ENCODE measurements around the gene RPP25. TPM values are rescaled to one million over a fixed set of nuclear protein-coding genes. Genes with fewer than 3 reads are reported as not detected.
A peak's percentile ranks its signal among the peaks of the same experiment; 100 is the strongest.

RPP25 gene
- total RNA-seq, 1 donor from 2014 or later: 4.3 TPM

GRCh38 chr15:74960995-74961588 lies 4.5 kb upstream of the RPP25 start:
- Mint-ChIP-seq H3K4me3 (no peak overlapping the region), H3K27me3 (peaks cover 29% of the 10 kb centered on the region), H3K36me3 (ENCODE audit: low read depth) (no peaks in the 10 kb centered on the region), H3K9me3 (no peaks in the 10 kb centered on the region), H3K4me1 (peaks cover 28% of the 10 kb centered on the region), H3K27ac (no peak overlapping the region)
- ATAC-seq (ENCODE audit: low read depth) (no peak), DNase-seq (no peak)
- ChIA-PET CTCF (interaction anchor here (0.8 kb wide), 1 partner anchor 10 kb away, joined by 6 read pairs; no protein-coding TSS in a partner anchor), POLR2A (interaction anchor here (0.6 kb wide), 1 partner anchor 47 kb away, joined by 4 read pairs; no protein-coding TSS in a partner anchor)
- intact Hi-C loops (cut with micrococcal nuclease): no loop called here
- TF ChIP-seq CTCF (IDR thresholded peaks at IDR 0.05): no peak

GRCh38 chr15:74960286-74960685 lies 3.7 kb upstream of the RPP25 start:
- peaks cover 29% of the 10 kb centered on the region for H3K27me3 Mint-ChIP-seq
- ATAC-seq (ENCODE audit: low read depth): no peak
- H3K27ac Mint-ChIP-seq: no peak overlapping the region
- TF ChIP-seq CTCF (IDR thresholded peaks at IDR 0.05): no peak
- peaks cover 34% of the 10 kb centered on the region for H3K4me1 Mint-ChIP-seq
- no peaks in the 10 kb centered on the region for H3K36me3 Mint-ChIP-seq (ENCODE audit: low read depth)
- no peak for DNase-seq
- POLR2A ChIA-PET: no interaction called here
- H3K9me3 Mint-ChIP-seq: no peaks in the 10 kb centered on the region
- CTCF ChIA-PET: no interaction called here
- H3K4me3 Mint-ChIP-seq: no peak overlapping the region
- intact Hi-C loops (cut with micrococcal nuclease): no loop called here

DNA sequence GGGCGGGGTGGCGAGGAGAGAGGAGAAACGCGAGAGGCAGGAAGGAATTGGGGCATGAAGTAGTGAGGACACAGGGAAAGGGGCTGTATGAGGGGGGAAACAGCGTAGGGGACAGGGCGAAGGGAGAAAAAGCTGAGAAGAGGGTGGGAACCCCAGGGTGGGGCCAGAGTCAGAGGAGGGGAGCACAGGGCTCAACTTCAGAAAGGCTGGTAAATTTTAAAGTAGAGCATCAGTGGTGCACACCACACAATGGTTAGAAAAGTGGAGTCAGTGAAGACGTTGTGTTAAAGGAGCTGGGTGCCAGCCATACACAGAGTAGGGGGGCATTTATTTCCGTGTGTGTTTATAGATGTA lies 3.0 kb upstream of the RPP25 start:
- intact Hi-C loops (cut with micrococcal nuclease): loop anchor here (5.0 kb wide), 2 partner anchors 48 to 832 kb away; no protein-coding TSS in a partner anchor
- H3K4me3 Mint-ChIP-seq: no peak overlapping the region
- POLR2A ChIA-PET: interaction anchor here (0.6 kb wide), 1 partner anchor 276 kb away, joined by 8 read pairs; no protein-coding TSS in a partner anchor

DNA sequence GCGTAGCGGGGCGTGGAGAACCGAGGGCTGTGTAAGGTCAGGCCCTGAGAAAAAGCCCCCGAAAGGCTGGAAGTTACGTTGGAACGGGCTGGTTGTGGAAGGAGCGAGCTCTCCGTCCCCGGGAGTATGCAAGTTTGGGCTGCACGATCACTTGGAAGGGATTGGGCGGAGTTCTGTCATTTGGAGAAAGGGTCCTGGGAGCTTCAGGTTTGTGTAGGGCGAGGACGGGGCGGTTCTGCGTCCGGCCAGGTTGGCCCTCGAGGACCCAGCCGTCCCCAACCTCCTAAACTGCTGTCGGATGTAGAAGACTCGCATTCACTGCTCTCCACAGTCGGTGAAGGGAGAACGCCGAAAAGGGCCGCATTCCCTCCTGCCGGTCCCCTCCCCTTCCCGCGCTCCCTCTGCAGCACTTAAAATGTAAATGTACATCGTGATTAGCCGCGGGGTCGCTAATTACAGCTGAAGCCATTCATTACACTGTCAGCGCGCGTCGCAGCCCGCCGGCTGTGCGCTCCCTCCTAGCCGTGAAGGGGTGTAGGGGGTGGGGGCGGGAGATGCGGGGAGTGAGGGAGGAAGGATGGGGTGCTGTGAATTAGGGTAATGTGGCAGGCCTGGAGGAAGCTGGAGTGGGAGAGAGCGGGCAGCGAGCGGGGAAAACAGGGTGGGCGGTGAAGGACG lies 2.5 kb upstream of the RPP25 start:
- Mint-ChIP-seq H3K4me1 (peaks cover 34% of the 10 kb centered on the region), H3K27me3 (peaks cover 29% of the 10 kb centered on the region), H3K27ac (no peak overlapping the region), H3K9me3 (no peaks in the 10 kb centered on the region), H3K36me3 (ENCODE audit: low read depth) (no peaks in the 10 kb centered on the region), H3K4me3 (peak overlapping the region; percentile 61)
- CTCF ChIA-PET: interaction anchor here (1.4 kb wide), 1 partner anchor 9 kb away, joined by 3 read pairs; no protein-coding TSS in a partner anchor
- ATAC-seq (ENCODE audit: low read depth) (no peak), DNase-seq (no peak)
- intact Hi-C loops (cut with micrococcal nuclease): loop anchor here (5.0 kb wide), 2 partner anchors 48 to 832 kb away; no protein-coding TSS in a partner anchor
- no peak for TF ChIP-seq CTCF (IDR thresholded peaks at IDR 0.05)
- POLR2A ChIA-PET: interaction anchor here (0.6 kb wide), 1 partner anchor 275 kb away, joined by 8 read pairs; no protein-coding TSS in a partner anchor

More for the DNA sequence above, 3.0 kb upstream of the RPP25 start:
- ATAC-seq (ENCODE audit: low read depth) (no peak), DNase-seq (no peak)
- H3K36me3 Mint-ChIP-seq (ENCODE audit: low read depth): no peaks in the 10 kb centered on the region
- CTCF ChIA-PET: interaction anchor here (1.4 kb wide), 1 partner anchor 10 kb away, joined by 3 read pairs; no protein-coding TSS in a partner anchor
- H3K4me1 Mint-ChIP-seq: peaks cover 34% of the 10 kb centered on the region
- H3K9me3 Mint-ChIP-seq: no peaks in the 10 kb centered on the region
- H3K27ac Mint-ChIP-seq: no peak overlapping the region
- H3K27me3 Mint-ChIP-seq: peaks cover 29% of the 10 kb centered on the region
- no peak for TF ChIP-seq CTCF (IDR thresholded peaks at IDR 0.05)

DNA sequence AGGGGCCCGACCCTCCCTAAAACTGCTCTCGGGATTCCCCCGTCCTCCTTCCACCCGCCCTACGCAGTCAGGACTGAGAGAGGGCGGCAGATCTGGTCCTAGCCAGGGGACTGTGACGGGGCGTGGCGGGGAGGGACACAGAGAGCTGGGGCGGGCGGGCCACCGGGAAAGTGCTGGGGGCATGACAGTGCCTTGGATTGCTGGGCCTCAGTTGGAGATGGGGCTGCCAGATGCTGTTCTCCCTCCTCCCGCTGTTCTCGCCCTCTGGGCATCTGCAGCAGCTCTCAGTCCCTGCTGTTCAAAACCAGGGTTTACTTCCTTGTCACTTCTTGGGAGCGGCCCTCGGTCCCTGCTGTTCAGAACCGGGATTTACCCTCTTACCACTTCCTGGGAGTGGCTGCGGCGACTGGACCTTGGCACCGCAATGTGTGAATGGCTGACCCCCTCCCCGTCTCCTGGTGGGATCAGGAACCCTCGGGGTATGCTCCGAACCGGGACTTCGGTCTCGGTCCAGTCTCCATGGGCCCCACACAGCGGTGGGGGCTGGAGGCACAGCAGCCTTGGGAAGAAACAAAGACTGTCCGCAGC lies 1.8 kb upstream of the RPP25 start:
- ATAC-seq (ENCODE audit: low read depth) (no peak), DNase-seq (peak; percentile 18)
- H3K4me1 Mint-ChIP-seq: peaks cover 34% of the 10 kb centered on the region
- intact Hi-C loops (cut with micrococcal nuclease): loop anchor here (5.0 kb wide), 2 partner anchors 49 to 831 kb away; no protein-coding TSS in a partner anchor
- peaks cover 29% of the 10 kb centered on the region for H3K27me3 Mint-ChIP-seq
- POLR2A ChIA-PET: interaction anchor here (2.3 kb wide), 1 partner anchor 20 kb away, joined by 10 read pairs; the partner anchor contains the start of gene COX5A
- TF ChIP-seq CTCF (IDR thresholded peaks at IDR 0.05): no peak
- CTCF ChIA-PET: interaction anchor here (1.4 kb wide), 1 partner anchor 9 kb away, joined by 3 read pairs; no protein-coding TSS in a partner anchor
- no peaks in the 10 kb centered on the region for H3K9me3 Mint-ChIP-seq
- H3K27ac Mint-ChIP-seq: no peak overlapping the region
- H3K36me3 Mint-ChIP-seq (ENCODE audit: low read depth): no peaks in the 10 kb centered on the region
- H3K4me3 Mint-ChIP-seq: peak overlapping the region; percentile 61
